Skeletal muscle cell (primary cell): Measurements from ENCODE around the gene S100A4.
"Not testable (repeated sequence)": the region's sequence is repeated elsewhere in the genome, so short reads cannot be mapped to it uniquely, and the experiment has no call there.

Experiments used
- DNase-seq: peaks from one replicate; pipeline ENCODE4 v3.0.0-alpha.2; 2010; ENCODE audit warnings: low read depth
- H3K4me3 ChIP-seq: 2 replicates; pipeline ENCODE4 v1.5.1; 2011; ENCODE audit warnings: low read depth, mild to moderate bottlenecking, control low read depth, low read length, moderate library complexity

The S100A4 gene

DNA sequence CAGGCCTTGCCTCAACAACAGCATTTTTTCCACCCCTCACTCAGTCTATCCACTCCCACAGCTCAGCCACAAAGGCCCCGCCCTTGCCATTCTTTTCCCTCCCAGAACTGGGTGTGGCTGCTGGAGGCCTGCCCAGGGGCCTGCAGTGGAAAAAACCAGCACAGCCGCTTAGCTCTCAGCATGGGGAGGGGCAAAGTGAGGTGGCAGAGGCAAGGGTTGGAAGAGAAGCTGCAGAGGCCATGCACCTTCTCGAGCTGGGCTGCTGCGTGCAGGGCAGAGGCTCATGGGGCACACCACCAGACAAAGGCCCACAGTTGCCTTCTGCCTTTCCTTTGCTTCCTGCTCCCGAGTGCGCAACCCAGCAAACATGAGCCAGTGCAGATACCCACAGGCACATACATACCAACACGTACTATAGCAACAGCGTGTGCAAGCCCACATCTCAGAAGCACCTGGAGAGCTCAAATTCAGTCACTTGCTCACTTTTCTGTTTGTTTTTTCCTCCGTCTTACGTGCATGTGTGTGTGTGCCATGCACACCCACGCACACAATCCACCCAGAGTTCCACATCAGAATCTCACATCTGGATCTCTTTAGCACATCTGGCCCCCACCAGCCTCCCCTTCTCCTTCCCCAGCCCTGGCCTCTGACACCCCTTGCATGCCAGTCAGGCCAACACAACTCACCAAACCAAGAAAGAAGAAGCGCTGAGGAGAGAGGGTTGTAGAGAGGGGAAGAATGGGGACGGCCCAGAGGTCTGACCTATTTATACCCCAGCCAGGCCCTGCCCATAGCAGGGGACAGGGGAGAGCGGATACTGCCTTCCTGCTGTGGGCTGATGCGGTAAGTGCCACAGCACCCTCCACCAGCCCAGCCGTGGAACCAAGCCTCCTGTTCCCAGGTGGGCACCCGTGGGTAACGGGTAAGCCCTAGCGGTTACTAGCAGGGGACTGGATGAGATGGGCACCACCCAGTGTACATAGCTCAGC lies at the start of gene S100A4:
Gene S100A4 (minus strand): TSS at position 740 of the 989 bp plus-strand sequence. CDS start 1,012 bp downstream, outside the sequence.
- peak; percentile 77 for DNase-seq
- H3K4me3 ChIP-seq, result peak within 1 kb of the TSS; percentile 1

DNA sequence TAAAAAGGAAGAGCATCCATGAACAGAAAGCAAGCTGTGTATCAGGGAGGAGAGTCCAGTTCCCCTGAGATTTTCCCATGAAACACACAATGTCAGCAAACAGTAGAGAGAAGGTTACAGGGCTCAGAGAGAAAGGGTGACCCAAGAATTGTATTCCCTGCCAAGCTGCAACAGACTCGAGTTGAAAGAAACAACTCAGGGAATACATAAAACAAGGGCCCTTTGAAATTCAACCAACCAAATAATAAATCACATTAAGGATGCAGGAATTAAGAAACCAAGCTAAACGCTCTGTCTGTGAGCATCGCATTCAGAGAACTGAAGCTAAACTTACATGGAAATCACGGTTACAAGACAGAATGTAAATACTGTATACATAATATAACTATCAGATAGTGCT lies 47.1 kb upstream of the S100A4 start:
- H3K4me3 ChIP-seq, result no peak overlapping the region
- no peak for DNase-seq

DNA sequence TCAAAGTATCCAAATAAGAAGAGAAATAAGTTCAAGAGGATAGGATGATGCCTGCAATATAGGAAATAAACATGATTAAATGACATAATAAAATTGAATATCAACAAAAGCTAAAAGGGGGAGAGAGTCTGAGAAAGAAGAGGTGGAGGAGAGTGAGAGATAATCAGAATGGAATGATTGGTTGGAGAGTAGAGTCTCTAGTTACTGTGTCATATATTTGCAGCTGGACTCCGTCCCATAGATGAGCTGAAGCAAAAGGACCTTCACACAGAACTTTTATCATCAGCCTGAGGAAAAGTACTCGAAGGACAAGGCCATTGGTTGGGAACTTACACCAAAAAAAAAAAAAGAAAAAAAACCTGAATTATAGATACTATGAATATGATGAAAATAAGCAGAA lies 42.9 kb upstream of the S100A4 start:
- H3K4me3 ChIP-seq, result no peak overlapping the region
- no peak for DNase-seq

DNA sequence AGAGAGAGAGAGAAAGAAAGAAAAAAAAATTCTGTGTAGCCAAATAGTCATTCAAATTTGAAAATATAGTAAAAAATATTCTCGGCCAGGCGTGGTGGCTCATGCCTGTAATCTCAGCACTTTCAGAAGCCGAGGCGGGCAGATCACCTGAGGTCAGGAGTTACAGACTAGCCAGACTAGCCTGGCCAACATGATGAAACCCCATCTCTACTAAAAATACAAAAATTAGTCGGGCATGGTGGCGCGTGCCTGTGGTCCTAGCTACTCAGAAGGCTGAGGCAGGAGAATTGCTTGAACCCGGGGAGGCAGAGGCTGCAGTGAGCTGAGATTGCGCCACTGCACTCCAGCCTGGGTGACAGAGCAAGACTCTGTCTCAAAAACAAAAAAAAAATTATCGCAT lies 42.4 kb upstream of the S100A4 start:
- not testable (repeated sequence) for DNase-seq, H3K4me3 ChIP-seq

DNA sequence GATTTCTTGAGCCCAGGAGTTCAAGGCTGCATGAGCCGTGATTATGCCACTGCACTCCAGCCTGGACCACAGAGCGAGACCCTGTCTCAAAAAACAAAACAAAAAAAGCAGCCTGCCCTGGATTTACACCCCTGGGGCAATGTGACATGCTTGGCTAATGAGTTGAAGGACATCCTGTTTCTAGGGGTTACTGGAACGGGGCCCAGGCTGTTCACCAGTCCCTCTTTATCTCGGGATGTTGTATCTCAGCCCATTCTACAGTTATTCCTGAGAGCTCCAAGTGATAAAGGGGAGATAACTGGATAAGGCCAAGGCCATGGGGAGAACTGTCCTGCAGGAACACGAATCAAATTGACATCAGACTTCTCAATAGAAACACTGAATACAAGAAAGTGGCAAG lies 41.7 kb upstream of the S100A4 start:
- DNase-seq, result no peak
- no peak overlapping the region for H3K4me3 ChIP-seq

DNA sequence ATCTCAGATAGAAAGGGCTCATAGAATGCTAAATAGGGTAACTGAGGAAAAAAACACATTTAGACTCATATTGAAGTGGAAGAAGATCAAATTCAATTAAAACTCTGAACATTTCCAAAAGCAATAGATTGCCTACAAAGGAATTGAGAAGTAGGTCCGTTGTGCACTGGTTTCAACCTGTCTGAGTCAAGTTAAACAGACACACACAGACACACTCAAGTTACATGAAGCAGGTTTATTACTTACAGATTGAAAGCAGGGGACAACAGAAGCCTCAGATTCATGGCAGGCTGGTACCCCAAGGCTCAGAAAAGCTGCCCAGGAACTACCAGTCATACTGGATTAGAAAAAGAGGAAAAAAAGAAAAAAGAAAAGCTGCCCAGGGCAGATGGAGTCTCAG lies 40.7 kb upstream of the S100A4 start:
- no peak for DNase-seq
- no peak overlapping the region for H3K4me3 ChIP-seq

DNA sequence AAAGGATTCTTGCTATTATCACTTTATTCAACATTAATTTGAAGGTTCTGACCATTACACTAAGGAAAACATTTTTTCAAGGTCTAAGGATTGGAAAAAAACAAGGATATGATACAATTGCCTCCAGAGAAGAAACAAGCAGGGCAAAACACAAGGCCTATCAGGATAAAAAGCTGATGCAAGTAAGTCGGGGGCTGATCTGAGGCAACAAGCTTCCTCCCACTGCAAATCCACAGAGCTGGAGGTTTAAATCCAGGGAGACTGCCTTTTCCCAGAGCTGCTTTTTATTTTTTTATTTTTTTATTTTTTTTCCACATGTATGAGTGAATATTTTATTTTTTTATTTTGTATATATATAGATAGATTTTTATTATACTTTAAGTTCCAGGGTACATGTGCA lies 39.4 kb upstream of the S100A4 start:
- no peak overlapping the region for H3K4me3 ChIP-seq
- no peak for DNase-seq

DNA sequence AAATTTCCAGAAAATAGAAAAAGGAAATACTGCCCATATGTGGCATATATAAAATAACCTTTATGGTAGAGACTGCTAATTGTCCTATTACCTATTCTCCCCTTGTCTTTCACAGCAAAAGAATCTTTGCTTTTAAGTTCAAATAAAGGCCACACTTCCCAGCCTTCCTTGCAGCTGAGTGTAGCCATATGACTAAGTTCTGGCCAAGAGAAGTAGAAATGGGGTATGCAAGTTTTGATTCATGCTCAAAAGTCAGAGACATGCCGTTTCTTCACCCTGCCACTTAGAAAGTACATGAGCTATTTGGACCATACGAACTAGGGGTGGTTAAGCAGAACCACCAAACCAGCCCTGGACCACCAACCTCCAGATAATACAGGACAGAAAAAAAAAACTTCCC lies 38.4 kb upstream of the S100A4 start:
- H3K4me3 ChIP-seq, result no peak overlapping the region
- no peak for DNase-seq

DNA sequence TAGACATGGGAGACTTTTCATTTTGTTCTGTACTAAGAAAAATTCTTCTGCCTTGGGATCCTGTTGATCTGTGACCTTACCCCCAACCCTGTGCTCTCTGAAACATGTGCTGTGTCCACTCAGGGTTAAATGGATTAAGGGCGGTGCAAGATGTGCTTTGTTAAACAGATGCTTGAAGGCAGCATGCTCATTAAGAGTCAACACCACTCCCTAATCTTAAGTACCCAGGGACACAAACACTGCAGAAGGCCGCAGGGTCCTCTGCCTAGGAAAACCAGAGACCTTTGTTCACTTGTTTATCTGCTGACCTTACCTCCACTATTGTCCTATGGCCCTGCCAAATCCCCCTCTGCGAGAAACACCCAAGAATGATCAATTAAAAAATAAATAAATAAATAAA lies 37.9 kb upstream of the S100A4 start:
- not testable (repeated sequence) for DNase-seq, H3K4me3 ChIP-seq

DNA sequence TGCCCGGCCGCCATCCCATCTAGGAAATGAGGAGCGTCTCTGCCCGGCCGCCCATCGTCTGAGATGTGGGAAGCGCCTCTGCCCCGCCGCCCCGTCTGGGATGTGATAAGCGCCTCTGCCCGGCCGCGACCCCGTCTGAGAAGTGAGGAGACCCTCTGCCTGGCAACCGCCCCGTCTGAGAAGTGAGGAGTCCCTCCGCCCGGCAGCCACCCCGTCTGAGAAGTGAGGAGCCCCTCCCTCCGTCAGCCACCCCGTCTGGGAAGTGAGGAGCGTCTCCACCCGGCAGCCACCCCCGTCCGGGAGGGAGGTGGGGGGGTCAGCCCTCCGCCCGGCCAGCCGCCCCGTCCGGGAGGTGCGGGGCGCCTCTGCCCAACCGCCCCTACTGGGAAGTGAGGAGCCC lies 37.2 kb upstream of the S100A4 start:
- DNase-seq, H3K4me3 ChIP-seq: not testable (repeated sequence)

DNA sequence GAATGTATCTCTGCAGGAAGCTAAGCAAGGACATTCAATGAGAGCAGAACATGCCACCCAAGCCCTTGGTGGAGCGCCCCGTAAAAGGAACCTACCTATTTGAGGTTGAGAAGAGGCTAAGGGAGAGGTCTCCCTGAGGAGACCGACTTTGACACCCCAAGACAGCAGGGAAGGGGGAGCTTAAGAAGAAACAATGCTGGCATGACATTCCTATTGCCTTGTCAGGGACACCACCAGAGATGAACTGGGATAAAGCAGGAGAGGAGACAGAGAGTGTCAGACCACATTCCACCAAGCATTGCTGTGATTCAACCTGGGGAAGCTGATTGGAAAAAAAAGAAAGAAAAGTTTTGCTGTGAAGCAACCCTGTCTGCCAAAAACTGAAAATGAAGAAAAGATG lies 33.3 kb upstream of the S100A4 start:
- no peak overlapping the region for H3K4me3 ChIP-seq
- no peak for DNase-seq

DNA sequence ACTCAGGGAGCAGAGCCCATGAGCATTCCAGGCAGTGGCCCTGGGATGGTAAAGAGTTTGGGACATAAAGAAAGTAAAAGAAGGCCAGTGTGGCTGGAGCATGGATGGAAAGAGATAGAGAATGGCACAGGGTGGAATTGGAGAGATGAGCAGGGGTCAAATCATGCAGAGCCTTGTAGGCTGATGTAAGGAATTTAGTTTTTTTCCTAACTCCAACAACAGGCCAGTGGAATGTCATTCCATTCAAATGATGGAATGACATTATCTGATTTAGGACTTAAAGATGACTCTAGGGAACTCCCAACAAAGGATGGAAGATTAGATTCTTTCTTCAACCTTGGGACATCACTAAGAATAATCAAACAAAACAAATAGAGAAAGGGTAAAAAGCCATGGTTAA lies 32.9 kb upstream of the S100A4 start:
- no peak overlapping the region for H3K4me3 ChIP-seq
- no peak for DNase-seq

DNA sequence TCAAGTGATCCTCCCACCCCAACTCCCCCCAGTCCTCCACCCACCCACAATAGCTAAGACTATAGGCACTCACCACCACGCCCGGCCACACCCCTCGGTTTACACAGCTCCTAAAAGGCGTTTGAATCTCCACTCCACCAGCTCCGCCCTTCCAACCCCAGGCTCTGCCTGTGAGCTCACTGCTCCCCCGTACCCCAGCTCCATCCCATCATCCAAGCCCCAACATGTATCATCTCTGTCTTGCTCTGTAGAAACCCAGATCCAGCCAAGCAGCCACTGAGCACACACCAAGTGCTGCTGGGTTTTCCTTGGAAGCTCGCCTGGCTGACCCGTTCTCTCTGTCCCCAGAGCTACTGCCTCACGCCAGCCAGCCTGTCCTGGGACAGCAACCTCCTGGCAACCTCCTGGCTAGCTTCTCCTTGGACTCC lies 32.0 kb upstream of the S100A4 start:
- DNase-seq, result no peak
- no peak overlapping the region for H3K4me3 ChIP-seq

DNA sequence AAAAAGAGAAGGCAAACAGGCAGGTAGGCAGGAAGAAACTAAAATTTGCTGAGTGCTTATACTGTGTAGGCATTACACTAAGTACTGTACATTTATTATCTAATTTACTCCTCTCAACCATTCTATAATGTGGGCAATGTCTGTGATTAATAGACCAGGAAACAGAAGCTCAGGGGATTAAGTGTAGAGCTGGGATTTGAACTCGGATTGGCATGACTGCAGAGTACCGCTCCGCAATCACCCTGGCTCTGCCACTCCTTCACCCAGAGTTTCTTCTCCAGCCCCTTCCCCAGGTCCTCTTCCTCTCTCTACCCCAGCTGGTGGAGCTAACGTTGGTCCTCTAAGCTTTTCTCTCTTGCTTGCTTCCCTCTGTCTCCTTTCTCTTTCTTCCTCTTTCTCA lies 31.5 kb upstream of the S100A4 start:
- DNase-seq, result no peak
- no peak overlapping the region for H3K4me3 ChIP-seq

DNA sequence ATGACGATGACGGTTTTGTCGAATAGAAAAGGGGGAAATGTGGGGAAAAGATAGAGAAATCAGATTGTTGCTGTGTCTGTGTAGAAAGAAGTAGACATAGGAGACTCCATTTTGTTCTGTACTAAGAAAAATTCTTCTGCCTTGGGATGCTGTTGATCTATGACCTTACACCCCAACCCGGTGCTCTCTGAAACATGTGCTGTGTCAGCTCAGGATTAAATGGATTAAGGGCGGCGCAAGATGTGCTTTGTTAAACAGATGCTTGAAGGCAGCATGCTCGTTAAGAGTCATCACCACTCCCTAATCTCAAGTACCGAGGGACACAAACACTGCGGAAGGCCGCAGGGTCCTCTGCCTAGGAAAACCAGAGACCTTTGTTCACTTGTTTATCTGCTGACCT lies 29.9 kb upstream of the S100A4 start:
- not testable (repeated sequence) for H3K4me3 ChIP-seq, DNase-seq

DNA sequence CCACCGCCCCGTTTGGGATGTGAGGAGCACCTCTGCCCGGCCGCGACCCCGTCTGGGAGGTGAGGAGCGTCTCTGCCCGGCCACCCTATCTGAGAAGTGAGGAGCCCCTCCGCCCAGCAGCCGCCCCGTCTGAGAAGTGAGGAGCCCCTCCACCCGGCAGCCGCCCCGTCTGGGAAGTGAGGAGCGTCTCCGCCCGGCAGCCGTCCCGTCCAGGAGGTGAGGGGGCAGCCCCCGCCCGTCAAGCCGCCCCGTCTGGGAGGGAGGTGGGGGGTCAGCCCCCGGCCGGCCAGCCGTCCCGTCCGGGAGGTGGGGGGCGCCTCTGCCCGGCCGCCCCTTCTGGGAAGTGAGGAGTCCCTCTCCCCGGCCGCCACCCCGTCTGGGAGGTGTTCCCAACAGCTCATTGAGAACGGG lies 29.5 kb upstream of the S100A4 start:
- not testable (repeated sequence) for DNase-seq, H3K4me3 ChIP-seq

DNA sequence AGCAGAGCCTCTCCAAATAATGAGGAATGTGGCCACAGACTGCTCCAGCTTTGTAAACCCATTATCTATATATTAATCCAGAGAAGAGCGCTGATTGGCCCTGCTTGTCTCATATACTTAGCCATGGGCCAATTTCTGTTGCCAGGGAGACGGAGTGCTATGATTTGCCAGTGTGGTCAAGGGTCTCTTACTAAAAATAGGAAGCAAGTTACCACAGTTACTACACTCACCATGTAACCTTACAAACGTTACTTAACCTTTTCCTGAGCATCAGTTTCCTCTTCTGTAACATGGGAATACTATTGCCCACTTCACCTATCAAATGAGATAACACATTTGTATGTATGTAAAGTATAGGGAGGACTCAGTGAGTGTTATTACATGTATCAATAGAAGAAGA lies 27.7 kb upstream of the S100A4 start:
- no peak overlapping the region for H3K4me3 ChIP-seq

DNA sequence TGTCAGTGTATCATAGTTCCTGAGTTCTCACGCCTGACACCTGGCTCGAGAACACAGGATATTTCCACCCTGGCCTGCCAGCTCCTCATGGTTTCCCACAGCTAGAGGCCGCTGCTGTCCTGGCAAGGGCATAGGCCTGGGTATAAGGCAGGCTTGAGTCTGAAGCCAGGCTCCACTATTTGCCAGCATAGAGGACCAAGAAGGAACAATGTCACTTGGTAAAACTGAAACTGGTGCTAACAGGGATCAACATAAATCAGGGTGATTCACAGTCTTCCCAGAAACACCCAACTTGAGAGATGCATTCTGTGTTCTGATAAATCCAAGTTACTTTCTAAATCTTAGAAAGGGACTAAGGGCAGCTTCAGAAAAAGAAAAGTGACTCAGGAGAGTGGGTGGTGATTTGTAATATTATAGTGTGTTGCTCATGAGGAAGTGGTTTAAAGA lies 27.0 kb upstream of the S100A4 start:
- peak; percentile 61 for DNase-seq
- H3K4me3 ChIP-seq, result no peak overlapping the region

More for the DNA sequence above, 27.7 kb upstream of the S100A4 start:
- DNase-seq, result no peak

DNA sequence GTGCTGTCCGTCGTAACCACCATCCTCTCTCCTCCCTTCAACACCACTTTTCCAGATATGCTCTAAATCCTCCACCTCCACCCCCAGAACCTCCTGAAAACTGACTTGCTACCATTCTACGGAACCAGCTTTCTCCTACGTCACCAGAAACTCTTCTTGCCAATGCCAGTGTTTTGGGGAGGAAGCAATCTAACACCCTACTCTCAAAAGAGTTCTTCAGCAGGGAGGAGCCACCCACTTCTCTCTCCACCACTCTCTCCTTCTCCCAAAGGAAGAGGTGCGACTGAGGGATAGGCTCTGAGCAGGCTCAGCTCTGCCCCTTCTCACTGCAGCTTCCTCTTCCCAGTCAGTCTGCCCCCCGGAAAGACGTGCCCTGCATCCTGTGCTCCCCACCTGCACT lies 26.1 kb upstream of the S100A4 start:
- H3K4me3 ChIP-seq, result no peak overlapping the region
- DNase-seq, result no peak

DNA sequence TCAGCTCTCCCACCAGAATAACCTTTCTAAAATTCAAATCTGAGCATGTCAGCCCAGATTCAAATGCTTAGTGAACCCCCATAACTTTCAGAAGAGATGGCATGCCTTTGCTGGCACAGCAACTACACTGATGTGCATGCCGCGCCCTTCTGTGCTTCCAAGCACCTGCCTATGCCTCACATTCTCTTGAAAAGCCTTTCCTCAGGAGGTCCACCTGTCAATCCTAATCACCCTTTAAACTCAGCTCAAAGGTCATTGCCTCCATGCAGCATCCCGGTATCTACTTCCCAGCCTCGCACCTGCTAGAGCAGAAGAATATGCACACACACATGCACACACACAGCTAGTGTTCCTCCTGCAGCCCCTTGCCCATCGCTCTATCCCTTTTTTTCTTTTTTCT lies 25.3 kb upstream of the S100A4 start:
- no peak overlapping the region for H3K4me3 ChIP-seq
- no peak for DNase-seq

DNA sequence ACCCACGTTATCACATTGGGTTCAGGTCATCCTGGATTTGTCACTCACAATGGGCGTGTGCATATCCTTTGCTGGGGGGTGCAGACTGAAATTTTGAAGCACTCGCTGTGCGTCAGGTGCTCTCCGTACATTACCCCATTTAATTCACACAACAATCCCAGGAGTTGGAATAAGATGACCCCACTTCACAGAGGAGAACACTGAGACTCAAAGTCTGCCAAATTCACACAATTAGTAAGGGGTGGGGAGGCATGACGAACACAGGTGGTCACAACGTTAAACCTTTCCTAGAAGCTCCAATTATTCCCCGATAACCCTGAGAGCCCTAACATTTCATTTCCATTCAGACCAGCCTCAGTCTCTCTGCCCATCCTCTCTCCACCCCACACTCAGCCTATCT lies 23.9 kb upstream of the S100A4 start:
- no peak for DNase-seq
- H3K4me3 ChIP-seq, result no peak overlapping the region
